HepG2 (cell line): ENCODE data around the gene XPNPEP3.

ENCODE experiments used
- CTCF ChIP-seq: sonication (generic); formaldehyde crosslinking; IDR thresholded peaks from 2 replicates; pipeline ENCODE4 v1.5.0; 2020; ENCODE audit warnings: mild to moderate bottlenecking, missing genetic modification reagents, moderate library complexity
- ZNF280B ChIP-seq: sonication (generic); formaldehyde crosslinking; IDR thresholded peaks from 2 replicates; pipeline ENCODE4 v1.5.0; 2020; ENCODE audit warnings: missing genetic modification reagents, mild to moderate bottlenecking, borderline replicate concordance

GRCh38 chr22:40951795-40952605, 95.1 kb downstream of the XPNPEP3 start:
- TF ChIP-seq CTCF (no peak), ZNF280B (CRISPR knock-in tag) (no peak)
